ENCODE results near the gene PURA.

GRCh38 chr5:140135127-140135526 lies 21.2 kb downstream of the PURA start:
- no peak for TF ChIP-seq CTCF (IDR thresholded peaks at IDR 0.05)
- TF ChIP-seq EP300 (IDR thresholded peaks at IDR 0.05) = no peak

Data from stomach (tissue), 4 donors.